Caki2 (cell line): ENCODE measurements around the gene AGBL4. TPM values are rescaled to one million over a fixed set of nuclear protein-coding genes. Genes with fewer than 3 reads are reported as not detected.

Source experiments
- DNase-seq: peaks from one replicate; pipeline ENCODE4 v3.0.0-alpha.2; 2015; ENCODE audit warnings: low read depth
- in situ Hi-C: cut with HindIII; loops from 2 replicates; pipeline ENCODE4 v1.10.0; 2016; ENCODE audit warnings: low sequenced_read_pairs, low pct_unique_long_range_greater_than_20kb, mixed read lengths
- total RNA-seq: library from RNA; depleted of rRNA; stranded (reverse); fragments of >200 nt; shearing (Covaris generic); gene quantifications from 2 replicates; pipeline ENCODE4 v1.2.3, GENCODE V29; 2014; ENCODE audit warnings: low replicate concordance

AGBL4 gene
- total RNA-seq, 1 experiment from 2014 or later, result not detected

GRCh38 chr1:48681476-48682305 lies 1342.1 kb downstream of the AGBL4 start:
- in situ Hi-C loops, result no loop called here
- no peak for DNase-seq

- in situ Hi-C loops, result no loop called here
- DNase-seq, result no peak
Observed at GRCh38 chr1:48680411-48681035, 1343.2 kb downstream of the AGBL4 start.

GRCh38 chr1:48679859-48680258 lies 1343.9 kb downstream of the AGBL4 start:
- in situ Hi-C loops, result no loop called here
- no peak for DNase-seq

GRCh38 chr1:48678710-48679505 lies 1344.8 kb downstream of the AGBL4 start:
- DNase-seq, result no peak
- in situ Hi-C loops, result no loop called here

- in situ Hi-C loops, result no loop called here
- peak; percentile 53 for DNase-seq
Observed at GRCh38 chr1:48677306-48678287, 1346.2 kb downstream of the AGBL4 start.

GRCh38 chr1:48676822-48677221 lies 1346.9 kb downstream of the AGBL4 start:
- DNase-seq, result no peak
- in situ Hi-C loops, result no loop called here

GRCh38 chr1:48676376-48676775 lies 1347.4 kb downstream of the AGBL4 start:
- in situ Hi-C loops, result no loop called here
- no peak for DNase-seq

- in situ Hi-C loops, result no loop called here
- no peak for DNase-seq
Observed at GRCh38 chr1:48675251-48675650, 1348.5 kb downstream of the AGBL4 start.

GRCh38 chr1:48674641-48675040 lies 1349.1 kb downstream of the AGBL4 start:
- DNase-seq, result no peak
- in situ Hi-C loops, result no loop called here

- in situ Hi-C loops, result no loop called here
- DNase-seq, result no peak
Observed at GRCh38 chr1:48673332-48674105, 1350.2 kb downstream of the AGBL4 start.

- no peak for DNase-seq
- in situ Hi-C loops, result no loop called here
Observed at GRCh38 chr1:48671578-48671977, 1352.2 kb downstream of the AGBL4 start.

GRCh38 chr1:48670234-48671020 lies 1353.3 kb downstream of the AGBL4 start:
- in situ Hi-C loops, result no loop called here
- no peak for DNase-seq

- in situ Hi-C loops, result no loop called here
- DNase-seq, result no peak
Observed at GRCh38 chr1:48668339-48668738, 1355.4 kb downstream of the AGBL4 start.

- no peak for DNase-seq
- in situ Hi-C loops, result no loop called here
Observed at GRCh38 chr1:48667782-48668181, 1356.0 kb downstream of the AGBL4 start.

- in situ Hi-C loops, result no loop called here
- no peak for DNase-seq
Observed at GRCh38 chr1:48665708-48666407, 1357.9 kb downstream of the AGBL4 start.
